MM.1S (cell line): ENCODE measurements around the gene RMDN3.

ENCODE experiments used
- EZH2 ChIP-seq: fragments of 300-600 bp; sonication (generic); optimal IDR thresholded peaks from 2 replicates; pipeline ENCODE3; 2017; ENCODE audit warnings: low read depth, mild to moderate bottlenecking, antibody characterized with exemption, low read length, mixed read lengths
- EZH2phosphoT487 ChIP-seq: fragments of 300-600 bp; sonication (generic); IDR thresholded peaks from 2 replicates; pipeline ENCODE4 v1.6.1; 2018; ENCODE audit warnings: antibody characterized with exemption, low read length
- TF ChIP-seq, protein P1 (sequence below): fragments of 300-600 bp; sonication (generic); IDR thresholded peaks from 2 replicates; pipeline ENCODE4 v1.5.1; 2016; ENCODE audit warnings: antibody characterized with exemption, low read length, mixed read lengths

DNA sequence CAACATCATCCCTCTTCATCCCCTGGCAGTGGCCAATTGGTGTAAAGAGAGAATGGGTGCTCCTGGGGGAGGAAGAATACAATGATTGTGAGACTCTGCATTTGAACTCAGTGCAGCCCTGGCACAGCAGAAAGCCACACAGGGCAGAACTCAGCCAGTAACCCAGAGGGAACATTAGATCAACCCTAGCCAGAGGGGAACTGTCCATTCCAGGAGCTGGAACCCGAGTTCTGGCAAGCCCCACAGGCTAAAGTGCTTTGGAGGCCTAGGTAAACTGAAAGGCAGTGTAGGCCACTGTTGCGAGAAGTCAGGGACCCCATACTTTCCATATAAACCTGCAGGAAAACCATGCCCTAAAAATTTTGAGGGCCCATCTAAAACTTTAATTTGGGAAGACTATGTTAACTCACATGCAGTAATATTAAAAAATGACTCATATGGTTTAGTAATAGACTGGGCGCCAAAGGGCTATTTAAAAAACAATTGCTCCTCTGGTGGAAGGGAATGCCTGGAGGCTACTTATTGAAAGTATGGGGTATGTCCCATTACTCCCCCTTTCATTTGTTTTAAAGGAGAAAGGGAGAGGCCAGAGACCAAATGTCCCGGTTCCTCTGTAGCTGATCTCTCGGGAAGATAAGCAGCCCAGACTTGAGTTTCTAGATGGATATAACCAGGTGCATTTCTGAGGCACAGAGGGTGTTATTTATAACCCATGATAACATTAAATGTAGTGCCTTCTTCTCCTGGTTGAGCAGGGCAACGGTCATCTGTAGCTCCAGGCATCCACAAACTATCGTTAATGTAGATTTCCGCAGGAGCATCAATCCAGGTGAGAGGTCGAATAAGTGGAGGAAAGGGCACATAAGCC lies 65.9 kb downstream of the RMDN3 start:
- TF ChIP-seq EZH2 (no peak), EZH2phosphoT487 (no peak)
- TF ChIP-seq, protein P1, sequence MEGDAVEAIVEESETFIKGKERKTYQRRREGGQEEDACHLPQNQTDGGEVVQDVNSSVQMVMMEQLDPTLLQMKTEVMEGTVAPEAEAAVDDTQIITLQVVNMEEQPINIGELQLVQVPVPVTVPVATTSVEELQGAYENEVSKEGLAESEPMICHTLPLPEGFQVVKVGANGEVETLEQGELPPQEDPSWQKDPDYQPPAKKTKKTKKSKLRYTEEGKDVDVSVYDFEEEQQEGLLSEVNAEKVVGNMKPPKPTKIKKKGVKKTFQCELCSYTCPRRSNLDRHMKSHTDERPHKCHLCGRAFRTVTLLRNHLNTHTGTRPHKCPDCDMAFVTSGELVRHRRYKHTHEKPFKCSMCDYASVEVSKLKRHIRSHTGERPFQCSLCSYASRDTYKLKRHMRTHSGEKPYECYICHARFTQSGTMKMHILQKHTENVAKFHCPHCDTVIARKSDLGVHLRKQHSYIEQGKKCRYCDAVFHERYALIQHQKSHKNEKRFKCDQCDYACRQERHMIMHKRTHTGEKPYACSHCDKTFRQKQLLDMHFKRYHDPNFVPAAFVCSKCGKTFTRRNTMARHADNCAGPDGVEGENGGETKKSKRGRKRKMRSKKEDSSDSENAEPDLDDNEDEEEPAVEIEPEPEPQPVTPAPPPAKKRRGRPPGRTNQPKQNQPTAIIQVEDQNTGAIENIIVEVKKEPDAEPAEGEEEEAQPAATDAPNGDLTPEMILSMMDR, result no peak
